GM21447 (cell line): Measurements from ENCODE around the gene PLCB1.
"Not testable (repeated sequence)": the region's sequence is repeated elsewhere in the genome, so short reads cannot be mapped to it uniquely, and the experiment has no call there.

ENCODE experiments used
- ATAC-seq: cut with Tn5 transposase; IDR thresholded peaks from one replicate; pipeline ENCODE4 v1.9.1; 2021; ENCODE audit not compliant: unreplicated experiment

The PLCB1 gene

DNA sequence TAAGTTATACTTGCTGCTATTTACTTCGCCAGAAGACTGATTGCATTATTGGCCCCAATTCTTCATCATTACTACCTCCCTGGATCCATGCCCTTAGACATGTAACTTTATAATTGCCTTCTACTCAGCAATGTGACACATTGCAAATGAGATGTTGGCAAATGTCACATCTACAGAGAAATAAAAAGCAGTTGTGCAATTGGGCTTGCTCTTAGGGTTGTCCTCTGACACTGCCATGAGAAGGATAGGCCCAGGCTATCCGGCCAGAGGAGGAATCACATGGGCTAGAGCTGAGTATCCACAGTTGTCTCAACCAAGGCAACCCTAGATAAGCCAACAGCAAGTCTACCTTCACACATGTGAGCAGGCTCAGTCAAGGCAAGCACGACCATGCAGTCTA lies 447.0 kb downstream of the PLCB1 start:
- no peak for ATAC-seq

DNA sequence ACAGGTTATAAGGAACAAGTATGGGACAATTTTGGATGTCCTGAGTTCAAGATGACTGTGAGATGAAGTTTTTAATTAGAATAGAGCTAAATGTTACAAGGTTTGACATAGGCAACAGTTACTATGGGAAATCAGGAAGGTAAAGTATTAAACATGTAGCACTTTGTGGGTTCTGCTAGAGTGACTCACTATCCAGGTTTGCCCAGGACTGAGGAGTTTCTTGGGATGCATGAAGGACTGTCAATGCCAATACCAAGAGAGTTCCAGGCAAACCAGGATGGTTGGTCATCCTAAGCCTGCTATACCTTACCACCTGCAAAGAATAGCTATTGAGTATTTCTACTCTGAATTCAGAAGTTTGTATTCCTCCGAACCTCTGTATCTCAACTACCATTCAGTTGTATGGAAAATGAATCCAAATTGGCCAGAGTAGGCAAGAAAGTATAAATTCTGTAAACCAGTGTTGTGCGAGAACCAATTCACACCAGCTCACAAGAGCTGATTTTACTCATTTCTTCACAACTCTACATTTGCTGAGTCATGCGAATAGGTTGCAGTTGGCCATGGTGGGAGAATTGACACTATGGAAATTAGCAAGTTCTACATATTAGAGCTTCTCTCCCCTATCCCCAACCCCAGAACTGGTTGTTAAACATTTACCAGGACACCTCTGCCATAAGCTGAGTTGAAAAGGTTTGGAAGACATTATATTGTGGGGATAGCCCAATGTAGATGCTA lies 449.5 kb downstream of the PLCB1 start:
- no peak for ATAC-seq

DNA sequence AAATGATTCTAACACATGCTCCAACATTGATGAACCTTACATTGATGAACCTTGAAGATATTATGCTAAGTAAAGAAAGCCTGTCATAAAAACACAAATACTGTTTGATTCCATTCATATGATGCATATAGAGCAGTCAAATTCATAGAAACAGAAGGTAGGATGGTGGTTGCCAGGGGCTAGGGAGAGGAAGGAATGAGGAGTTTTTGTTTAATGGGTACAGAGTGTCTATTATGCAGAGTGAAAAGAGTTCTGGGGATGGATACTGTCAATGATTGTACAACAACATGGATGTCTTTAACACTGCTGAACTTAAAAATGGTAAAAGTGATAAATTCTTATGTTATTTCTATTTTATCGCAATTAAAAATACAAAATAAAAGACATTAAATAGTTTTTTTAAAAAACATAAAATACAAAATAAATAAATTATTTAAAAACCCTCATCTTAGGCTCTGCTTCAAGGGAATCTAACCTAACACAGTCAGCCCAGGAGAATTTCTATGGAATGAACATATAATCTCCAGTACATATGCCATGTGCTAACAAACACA lies 451.0 kb downstream of the PLCB1 start:
- no peak for ATAC-seq

DNA sequence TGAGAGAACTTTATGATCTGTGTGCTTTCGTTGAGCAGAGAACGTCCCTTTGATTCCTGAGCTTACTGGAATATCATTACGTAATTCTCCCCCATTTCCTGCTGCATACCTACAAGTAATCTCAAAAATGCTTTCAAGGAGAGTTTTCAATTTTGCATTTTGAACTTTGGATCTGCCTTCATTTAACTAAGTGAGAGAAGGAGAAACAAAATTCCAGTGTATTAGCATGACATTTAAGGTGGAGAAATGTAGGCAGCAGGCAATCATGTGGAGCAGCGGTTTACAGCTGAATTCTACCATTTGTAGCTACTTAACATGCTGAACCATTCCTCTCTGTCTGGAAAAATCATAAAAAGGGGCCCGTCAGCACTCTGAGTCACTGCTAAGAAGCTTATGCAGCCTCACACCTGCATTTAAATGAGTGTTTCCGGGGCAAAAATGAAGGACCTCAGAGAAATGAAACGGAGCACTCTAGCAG lies 451.5 kb downstream of the PLCB1 start:
- no peak for ATAC-seq

DNA sequence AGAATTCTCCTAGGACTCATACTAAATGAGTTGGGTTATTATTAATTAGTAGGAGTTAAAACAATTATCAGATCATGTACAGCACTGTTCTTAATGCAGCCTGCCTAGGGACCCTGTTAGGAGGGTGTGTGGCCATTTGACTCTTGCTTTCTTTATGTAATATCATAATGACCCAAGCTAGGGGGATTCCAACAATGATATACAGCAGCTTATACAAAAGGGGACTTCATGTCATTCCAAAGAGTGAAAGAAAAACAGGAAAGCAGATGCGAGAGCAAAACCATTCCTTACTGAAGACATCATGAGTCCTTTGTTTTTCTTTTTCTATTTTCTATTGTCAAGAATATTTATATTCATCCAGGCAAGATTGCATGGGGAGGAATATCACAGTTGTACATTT lies 455.2 kb downstream of the PLCB1 start:
- no peak for ATAC-seq

DNA sequence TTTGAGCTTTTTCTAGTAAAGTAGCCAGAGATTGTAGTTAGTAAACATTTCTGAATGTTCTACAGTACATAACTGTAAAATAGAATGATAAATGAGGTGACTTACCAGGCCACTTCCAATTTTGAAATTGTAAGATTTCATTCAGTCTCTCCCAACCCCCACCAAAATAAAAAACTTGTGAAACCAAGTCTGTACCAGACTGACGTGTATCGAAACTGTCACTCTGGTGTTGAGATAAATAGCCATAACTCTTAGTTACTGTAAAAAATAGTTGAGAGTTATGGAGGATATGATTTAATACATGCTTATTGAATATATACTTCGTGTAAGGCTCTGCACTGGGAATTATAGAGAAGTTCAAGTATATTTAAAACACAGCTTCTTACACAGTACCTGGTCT lies 455.7 kb downstream of the PLCB1 start:
- no peak for ATAC-seq

DNA sequence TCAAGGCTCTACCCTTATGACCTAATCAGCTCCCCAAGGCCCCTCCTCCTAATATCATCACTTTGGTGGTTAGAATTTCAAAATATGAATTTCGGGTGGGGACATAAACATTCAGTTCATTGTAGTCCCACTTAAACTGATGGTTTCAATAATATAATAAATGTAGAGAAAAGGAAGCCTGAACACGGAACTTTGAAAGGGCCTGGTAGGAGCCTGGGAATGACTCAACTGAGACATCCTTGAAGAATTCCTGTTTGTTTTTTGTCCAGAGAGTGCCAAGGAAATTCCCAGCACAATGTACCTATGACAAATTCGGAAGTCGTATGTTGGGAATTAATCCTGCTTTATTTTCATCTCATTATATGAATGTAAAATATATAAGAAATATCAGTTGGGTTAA lies 457.9 kb downstream of the PLCB1 start:
- no peak for ATAC-seq

DNA sequence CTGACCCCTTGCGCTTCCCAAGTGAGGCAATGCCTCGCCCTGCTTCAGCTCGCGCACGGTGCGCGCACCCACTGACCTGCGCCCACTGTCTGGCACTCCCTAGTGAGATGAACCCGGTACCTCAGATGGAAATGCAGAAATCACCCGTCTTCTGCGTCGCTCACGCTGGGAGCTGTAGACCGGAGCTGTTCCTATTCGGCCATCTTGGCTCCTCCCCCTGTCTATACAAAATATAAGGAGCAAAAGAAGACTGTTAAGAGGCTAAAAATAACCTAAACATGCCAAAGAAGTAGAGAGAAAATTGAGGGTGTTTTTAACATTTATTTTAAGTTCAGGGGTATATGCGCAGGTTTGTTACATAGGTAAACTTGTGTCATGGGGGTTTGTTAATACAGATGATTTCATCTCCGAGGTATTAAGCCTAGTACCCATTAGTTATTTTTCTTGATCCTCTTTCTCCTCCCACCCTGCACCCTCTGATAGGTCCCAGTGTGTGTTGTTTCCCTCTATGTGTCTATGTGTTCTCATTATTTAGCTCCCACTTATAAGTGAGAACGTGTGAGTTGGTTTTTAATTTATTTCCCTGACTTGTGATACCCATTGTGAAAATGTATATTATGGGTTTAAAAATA lies 469.0 kb downstream of the PLCB1 start:
- not testable (repeated sequence) for ATAC-seq

DNA sequence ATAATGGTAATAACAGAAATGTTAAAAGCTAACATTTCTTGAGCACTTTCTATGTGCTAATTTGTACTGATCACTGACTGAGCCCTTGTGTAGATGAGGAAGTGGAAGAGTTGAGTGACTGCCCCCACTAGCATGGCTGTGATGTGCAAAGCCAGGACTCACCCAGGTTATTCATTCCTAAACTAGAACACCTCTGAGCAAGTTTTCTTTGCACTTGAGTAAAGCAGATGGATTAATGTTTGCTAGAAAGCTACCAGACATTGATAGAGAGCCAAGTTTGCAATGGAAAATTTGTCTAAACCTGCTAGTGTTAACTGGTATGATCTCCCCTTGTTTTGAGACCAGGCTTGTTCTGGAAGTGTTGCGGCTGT lies 469.5 kb downstream of the PLCB1 start:
- peak; percentile 87 for ATAC-seq

DNA sequence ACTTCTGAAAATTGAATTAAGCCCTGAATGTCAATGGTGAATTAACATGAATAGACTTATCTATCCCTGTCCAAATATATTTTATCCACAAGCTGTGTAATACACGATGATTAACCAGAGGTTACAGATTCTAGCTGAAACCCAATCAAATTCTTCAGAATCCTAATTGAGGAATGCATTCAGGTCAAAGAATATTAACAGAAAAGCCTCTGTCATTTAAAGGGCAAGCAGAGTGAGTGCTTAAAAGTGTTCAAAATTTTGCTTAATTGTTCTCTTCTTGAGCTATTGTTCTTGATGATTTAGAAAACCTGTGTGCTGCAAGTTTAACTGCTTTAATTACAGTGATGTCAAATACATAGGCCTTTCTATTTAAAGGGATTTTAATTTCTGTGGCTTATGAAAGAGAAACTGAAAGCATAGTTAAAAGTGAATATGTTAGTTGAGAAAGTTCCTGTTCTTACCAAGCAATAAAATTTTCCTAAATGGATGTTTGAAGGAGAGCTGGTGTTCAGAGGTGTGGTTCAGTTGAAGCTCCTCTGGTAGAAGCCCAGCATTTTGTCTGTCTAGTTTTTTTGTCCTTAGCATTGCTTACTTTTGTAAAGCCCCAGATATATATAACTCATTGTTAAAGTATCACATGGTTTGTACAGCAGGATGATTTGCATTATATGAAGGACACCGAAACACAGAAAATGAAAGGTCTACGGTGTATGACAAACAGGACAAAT lies 470.5 kb downstream of the PLCB1 start:
- ATAC-seq, result peak; percentile 86

DNA sequence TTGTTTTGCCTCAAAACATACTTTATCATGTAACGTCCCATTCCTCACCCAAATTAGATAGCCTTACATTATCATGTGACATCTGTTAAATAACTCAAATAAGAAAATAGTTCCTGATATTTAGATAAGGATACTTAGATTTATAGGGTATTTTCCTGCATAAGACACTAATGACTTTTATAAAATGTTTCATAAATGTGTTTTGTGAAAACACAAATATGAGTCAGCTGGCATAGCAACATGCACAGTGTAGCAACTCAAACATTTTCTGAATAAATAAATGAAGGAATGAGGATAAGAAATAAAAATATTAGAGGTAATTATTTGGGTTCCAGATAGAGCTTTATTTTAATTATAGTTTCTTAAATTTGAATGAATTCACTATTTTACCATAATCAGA lies 476.4 kb downstream of the PLCB1 start:
- ATAC-seq, result no peak

DNA sequence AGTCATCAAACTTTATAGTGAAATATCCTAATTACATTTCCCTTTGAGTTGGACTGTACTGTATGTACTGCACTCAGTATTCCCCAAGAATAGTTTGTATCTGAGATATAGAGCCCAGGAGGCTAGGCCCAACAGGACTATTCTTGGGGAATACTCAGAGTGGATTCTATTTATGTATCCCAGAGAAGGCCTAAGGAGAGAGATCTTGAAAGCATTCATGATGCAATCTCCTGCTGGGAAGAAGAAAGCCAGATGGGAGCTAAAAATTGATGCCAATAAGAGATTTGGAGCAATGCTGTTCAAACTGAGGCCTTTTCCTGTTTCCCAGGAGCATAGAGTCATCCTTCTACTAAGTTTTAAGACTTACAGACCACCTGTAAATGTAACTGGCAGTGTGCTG lies 484.7 kb downstream of the PLCB1 start:
- ATAC-seq, result no peak

DNA sequence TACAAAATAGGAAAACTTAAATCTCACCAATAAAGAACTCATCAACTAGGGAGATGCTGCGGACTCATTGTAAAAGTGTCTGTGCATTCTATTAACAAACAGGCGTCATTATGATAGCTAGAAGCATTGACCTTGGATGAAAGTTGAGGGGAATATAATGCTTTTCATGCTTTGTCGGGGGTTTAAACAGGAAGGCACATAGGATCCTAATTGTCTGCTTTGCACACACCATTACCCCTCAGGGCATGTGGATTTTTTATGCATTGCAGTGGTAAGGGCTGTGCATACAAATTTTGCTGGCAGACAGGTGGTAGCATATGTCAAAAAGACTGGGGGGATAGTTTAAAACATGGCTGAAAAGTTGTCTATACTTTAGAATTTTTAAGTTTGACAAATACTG lies 488.9 kb downstream of the PLCB1 start:
- ATAC-seq, result no peak

DNA sequence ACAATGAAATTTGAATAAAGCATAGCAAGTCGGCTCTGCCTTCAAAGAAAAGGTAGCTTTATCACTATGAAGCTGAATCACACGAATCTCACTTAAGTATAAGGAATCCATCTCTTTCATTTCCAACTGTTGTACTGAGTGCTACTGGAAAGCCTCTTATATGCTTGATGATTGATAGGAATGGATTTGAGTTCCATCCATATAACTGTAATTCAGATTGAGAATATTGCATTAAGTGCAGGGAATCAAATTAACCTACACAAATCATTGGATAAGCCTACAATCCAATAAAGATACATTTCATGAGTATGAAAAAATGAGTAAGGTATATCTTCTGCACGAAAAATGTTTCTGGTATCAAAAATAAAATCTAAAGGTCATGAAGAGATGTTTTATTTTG lies 492.0 kb downstream of the PLCB1 start:
- no peak for ATAC-seq

DNA sequence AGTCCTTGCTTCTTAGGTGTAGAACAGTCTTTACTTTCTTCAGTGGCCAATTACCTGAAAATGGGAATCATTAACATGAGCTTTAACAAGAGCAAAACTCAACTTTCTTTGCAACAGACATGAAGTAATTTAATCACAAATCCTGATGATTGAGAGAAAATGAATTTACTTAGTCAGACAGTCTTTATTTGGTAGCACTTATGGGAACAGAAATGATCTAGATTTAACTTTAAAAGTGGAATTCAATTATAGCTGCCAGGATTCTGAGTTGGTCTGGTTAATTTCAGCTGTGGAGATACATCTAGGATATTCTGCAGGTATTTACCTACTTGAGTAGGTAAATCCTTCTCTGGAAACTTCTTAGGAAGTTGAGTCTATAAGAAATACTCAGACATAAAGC lies 492.6 kb downstream of the PLCB1 start:
- ATAC-seq, result no peak

DNA sequence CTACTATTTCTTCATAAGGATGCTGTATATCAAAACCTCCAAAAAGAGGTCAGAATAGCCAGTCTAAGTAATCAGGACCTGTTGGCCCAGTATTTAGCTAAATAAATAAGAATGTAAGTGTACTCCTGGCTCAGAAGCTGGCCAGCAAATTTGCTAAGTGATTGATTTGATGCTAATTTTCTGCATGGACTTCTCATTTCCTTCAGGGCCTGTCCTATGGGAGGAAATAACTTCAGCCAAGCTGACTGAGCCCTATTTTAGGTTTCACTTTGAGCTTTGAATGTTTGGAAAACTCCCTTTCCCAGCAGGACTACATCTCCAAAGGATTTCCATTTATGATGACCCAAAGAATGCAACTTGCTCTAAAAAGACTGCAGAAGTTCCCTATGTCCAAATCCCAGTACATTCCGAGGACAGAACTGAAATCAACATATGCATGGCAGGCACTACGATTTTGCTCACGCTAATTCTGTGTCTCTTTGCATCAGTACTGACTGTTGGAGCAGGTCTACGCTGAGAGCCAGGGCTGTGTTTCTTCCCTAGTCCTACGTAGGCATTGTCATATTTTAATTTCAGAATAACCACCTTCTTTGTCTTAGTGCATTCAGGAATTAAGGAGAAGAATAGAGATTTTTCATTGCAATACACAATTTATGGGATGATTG lies 495.4 kb downstream of the PLCB1 start:
- no peak for ATAC-seq

DNA sequence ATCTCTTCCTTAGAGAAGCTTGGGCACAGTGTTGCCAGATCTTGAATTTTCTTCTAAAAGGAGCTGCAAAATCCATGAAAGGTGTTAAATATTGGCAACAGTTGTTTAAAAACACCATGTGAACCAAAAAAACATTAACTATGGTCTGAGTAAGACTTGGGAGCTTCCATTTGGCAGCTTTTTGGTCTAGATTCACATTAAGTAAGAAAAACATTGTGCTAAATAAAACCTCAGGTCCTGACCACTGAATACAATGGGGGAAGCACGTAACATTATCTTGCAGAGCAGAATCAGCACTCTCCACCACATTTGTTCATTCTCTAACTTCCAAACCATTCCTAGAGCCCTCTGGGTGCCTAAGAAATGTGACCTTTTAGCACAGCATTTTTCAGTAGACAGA lies 499.2 kb downstream of the PLCB1 start:
- no peak for ATAC-seq

DNA sequence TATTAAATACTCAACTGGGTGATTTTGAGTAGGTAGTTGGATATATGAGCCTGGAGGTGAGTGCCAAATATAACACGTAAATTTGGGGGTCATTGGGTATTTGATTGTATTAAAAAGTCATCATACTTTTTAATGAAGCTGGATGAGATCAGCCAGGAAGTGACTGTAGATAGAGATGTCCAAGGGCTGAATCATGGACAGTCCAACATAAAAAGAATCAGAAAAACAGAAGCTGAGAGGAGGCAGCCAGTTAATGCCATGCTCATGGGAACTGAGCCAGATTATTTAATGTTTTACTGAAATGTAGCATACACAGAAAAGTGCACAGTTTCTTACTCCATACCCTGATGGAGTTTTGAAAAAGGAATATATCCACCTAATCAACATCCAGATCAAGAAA lies 501.3 kb downstream of the PLCB1 start:
- ATAC-seq, result no peak

DNA sequence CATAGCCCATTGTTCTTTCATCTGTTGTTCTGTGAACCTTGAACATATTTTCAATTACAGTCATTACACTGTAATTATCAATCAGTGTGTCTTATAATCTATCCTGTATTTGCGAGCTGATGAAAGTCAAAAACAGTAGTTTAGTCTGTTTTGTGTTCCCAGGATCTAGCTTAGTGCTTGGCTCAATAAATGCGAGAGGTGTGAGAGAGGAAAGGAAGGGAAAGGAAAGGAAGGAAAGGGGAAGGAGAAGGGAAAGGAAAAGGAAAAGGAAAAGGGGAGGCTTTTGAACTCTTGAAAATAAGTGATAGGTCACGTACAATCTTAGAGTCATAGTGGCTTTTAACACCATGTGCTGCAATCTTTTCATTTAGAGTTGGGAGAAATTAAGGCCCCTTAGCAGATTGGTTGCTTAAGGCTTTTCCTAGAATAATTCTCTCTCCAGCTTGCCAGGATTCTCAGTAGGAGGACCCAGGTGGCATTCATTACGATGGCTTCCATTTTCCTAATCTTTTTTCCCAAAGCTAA lies 503.0 kb downstream of the PLCB1 start:
- ATAC-seq, result no peak

DNA sequence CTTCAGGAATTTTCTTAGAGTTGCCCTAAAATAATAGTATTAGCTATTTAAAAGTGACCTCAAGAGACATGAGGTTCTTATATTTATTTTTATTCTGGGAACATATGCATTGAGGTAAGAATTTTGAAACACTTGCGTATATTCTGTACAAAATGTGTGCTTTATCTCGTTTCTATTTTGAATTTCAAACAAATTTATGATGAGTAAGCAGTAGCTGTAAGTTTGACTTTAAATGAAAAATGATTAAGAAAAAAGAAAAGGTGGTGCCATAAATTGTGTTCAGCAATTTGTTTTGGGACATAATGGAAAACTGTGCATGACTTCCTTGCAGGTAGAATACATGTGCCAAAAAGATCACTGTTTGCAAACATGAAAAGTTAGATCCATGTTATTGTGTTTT lies 503.8 kb downstream of the PLCB1 start:
- ATAC-seq, result no peak

DNA sequence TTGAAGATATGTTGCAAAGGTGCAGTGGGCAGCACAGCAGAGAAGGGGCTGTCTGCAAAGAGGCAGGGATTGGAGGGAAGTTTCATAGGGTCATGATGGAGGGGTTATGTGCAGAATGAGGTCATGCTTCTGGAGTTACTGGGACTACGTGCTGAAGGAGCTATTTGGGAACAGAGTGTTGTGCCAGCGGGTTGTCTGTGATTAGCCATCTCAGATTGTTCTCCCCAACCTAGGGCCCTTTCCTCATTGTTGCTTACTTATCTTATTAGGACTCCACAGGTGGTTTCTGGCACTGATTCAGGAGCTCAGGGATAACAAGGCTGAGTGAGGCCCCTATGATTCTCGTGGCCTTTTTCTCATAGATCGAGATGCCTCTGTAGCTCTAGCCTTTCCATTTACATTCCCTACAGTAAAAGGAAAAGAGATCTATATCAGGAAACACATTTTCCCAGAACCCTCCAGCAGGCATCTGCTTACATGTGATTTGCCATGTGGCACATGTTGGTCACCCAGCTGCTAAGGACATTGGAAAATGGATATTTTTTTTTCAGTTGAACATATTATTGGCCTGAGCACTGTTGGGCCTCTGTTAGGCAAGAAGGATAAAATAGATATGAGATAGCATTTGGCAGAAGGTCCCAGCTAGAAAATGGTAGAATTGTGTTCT lies 507.2 kb downstream of the PLCB1 start:
- no peak for ATAC-seq
